ENCODE measurements around the gene LDLRAD3.

The LDLRAD3 gene

DNA sequence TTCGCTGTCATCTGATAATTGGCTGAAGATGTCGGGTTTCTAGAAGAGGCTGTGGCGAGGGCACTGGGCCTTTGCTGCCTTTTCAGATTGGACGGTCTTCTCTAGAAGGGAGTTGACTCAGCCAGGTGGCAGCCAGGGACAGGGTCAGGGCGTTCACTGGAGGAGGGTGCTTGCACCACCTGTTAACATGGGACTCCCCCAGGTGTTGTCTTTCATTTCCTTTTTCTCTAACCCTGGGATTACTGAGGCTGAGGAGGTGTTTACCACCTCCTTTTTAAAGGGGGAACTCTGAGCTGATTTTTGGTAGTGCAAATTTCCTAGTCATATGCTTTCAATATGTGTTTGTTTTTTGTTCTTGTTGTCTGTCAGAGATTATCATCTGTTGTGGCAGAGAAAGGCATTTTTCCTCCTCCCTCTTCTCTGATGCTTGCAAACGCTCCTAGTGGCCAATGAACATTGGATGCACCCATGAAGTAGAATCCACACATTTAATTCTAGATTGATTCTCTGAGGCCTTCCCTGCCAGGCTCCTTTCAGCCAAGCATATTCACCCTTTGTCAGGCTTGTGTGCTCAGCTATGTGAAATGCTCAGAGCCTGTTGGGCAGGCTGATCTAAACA lies 54.1 kb downstream of the LDLRAD3 start:
- Histone ChIP-seq H2AFZ (no peak overlapping the region), H3K27ac (no peak overlapping the region), H3K9me3 (ENCODE audit: control insufficient read depth, low read length) (no peaks in the 10 kb centered on the region), H3K4me2 (ENCODE audit: low read length) (no peak overlapping the region), H3K4me1 (no peaks in the 10 kb centered on the region), H3K4me3 (ENCODE audit: low read depth, low read length) (no peak overlapping the region), H3K9ac (no peak overlapping the region), H3K79me2 (no peaks in the 10 kb centered on the region), H3K36me3 (ENCODE audit: control insufficient read depth, insufficient read depth, low read length) (no peaks in the 10 kb centered on the region), H3K27me3 (ENCODE audit: control insufficient read depth, insufficient read depth, low read length) (no peaks in the 10 kb centered on the region)
- TF ChIP-seq CTCF (IDR thresholded peaks at IDR 0.05) = no peak

DNA sequence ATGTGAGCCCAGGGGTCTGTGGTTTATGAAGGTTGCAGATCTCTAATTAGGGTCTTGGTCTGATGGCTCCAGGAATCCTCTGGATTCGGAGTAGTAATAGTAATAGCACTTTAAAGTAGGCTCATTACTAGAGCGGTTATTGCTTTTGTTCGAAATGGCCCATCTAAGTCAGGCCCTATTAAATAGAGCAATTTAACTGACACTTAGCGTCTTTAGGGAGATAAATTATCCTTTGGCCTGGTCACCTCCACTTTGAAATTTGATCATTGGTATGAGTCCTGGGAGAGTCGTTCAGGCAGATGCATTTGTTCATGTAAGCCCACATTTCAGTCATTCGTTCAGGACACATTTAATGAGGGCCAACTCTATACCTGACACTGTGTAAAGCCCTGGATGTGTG lies 54.8 kb downstream of the LDLRAD3 start:
- H2AFZ ChIP-seq = no peak overlapping the region
- TF ChIP-seq CTCF (IDR thresholded peaks at IDR 0.05) = no peak
- no peaks in the 10 kb centered on the region for H3K27me3 ChIP-seq (ENCODE audit: control insufficient read depth, insufficient read depth, low read length)
- H3K9ac ChIP-seq = no peak overlapping the region
- H3K4me3 ChIP-seq (ENCODE audit: low read depth, low read length) = no peak overlapping the region
- no peak overlapping the region for H3K4me2 ChIP-seq (ENCODE audit: low read length)
- H3K36me3 ChIP-seq (ENCODE audit: control insufficient read depth, insufficient read depth, low read length) = no peaks in the 10 kb centered on the region
- no peak overlapping the region for H3K27ac ChIP-seq
- H3K9me3 ChIP-seq (ENCODE audit: control insufficient read depth, low read length) = no peaks in the 10 kb centered on the region
- H3K79me2 ChIP-seq = no peaks in the 10 kb centered on the region
- H3K4me1 ChIP-seq = no peaks in the 10 kb centered on the region

- TF ChIP-seq CTCF (IDR thresholded peaks at IDR 0.05) = no peak
Measured at GRCh38 chr11:36000616-36001190, 56.8 kb downstream of the LDLRAD3 start.

GRCh38 chr11:36002196-36002595 lies 58.3 kb downstream of the LDLRAD3 start:
- no peak overlapping the region for H2AFZ ChIP-seq

More at GRCh38 chr11:36000616-36001190, 56.8 kb downstream of the LDLRAD3 start:
- Histone ChIP-seq H3K9ac (no peak overlapping the region), H3K36me3 (ENCODE audit: control insufficient read depth, insufficient read depth, low read length) (no peaks in the 10 kb centered on the region), H3K27me3 (ENCODE audit: control insufficient read depth, insufficient read depth, low read length) (no peaks in the 10 kb centered on the region), H3K4me3 (ENCODE audit: low read depth, low read length) (no peak overlapping the region), H3K4me1 (no peaks in the 10 kb centered on the region), H3K4me2 (ENCODE audit: low read length) (no peak overlapping the region), H3K9me3 (ENCODE audit: control insufficient read depth, low read length) (no peaks in the 10 kb centered on the region), H3K79me2 (no peaks in the 10 kb centered on the region), H3K27ac (no peak overlapping the region), H2AFZ (no peak overlapping the region)

More at GRCh38 chr11:36002196-36002595, 58.3 kb downstream of the LDLRAD3 start:
- H3K79me2 ChIP-seq = no peaks in the 10 kb centered on the region
- no peaks in the 10 kb centered on the region for H3K36me3 ChIP-seq (ENCODE audit: control insufficient read depth, insufficient read depth, low read length)
- no peak overlapping the region for H3K4me2 ChIP-seq (ENCODE audit: low read length)
- H3K4me3 ChIP-seq (ENCODE audit: low read depth, low read length) = no peak overlapping the region
- no peaks in the 10 kb centered on the region for H3K9me3 ChIP-seq (ENCODE audit: control insufficient read depth, low read length)
- H3K27me3 ChIP-seq (ENCODE audit: control insufficient read depth, insufficient read depth, low read length) = no peaks in the 10 kb centered on the region
- no peak overlapping the region for H3K9ac ChIP-seq
- TF ChIP-seq CTCF (IDR thresholded peaks at IDR 0.05) = no peak
- H3K27ac ChIP-seq = no peak overlapping the region
- H3K4me1 ChIP-seq = no peaks in the 10 kb centered on the region
